Activated CD8-positive, alpha-beta memory T cell treated with anti-CD3 and anti-CD28 coated beads, Interleukin-2, amount 50 U/mL, for 1 hour (primary cell): ENCODE measurements around the gene KRT14.
"Not testable (repeated sequence)": the region's sequence is repeated elsewhere in the genome, so short reads cannot be mapped to it uniquely, and the experiment has no call there.

Experiments
- DNase-seq: peaks from one replicate; pipeline ENCODE4 v3.0.0-alpha.2; 2020; ENCODE audit errors: extremely low read depth

KRT14 gene

DNA sequence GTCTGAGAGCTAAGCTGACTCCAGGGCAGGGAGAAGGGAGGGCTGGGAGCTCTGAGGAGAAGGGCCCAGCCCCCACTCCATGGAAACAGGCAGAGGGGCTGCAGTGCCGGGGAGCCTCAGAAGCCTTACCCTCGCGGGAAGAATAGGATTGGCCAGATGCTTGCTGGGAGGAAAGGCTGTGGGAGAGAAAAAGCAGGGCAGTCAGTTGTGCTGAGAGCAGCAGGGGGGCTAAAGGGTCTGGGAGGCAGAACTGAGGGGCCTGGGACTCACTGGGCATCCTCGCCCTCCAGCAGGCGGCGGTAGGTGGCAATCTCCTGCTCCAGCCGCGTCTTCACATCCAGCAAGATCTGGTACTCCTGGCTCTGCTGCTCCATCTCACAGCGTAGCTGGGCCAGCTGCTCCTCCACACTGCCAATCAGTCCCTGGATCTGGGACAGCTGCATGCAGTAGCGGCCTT, 23.4 kb upstream of the KRT14 start:
- DNase-seq, result not testable (repeated sequence)

DNA sequence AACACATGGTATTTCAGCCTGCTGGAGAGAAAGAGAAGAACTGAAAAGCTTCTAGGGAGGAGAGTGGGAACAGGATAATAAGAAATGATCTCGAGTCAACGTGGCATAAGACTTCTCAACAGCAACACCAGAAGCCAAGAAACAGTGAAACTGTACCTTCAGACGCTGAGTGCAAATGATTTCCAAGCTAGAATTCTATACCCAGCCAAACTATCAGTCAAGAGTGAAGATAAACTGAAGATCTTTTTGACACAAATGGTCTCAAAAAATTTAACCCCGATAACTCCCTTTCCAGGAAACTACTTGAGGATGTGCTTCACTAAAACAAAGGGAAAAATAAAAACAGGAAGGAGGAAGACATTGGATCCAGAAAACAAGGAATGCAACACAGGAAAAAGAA, 20.2 kb upstream of the KRT14 start:
- DNase-seq, result not testable (repeated sequence)

DNA sequence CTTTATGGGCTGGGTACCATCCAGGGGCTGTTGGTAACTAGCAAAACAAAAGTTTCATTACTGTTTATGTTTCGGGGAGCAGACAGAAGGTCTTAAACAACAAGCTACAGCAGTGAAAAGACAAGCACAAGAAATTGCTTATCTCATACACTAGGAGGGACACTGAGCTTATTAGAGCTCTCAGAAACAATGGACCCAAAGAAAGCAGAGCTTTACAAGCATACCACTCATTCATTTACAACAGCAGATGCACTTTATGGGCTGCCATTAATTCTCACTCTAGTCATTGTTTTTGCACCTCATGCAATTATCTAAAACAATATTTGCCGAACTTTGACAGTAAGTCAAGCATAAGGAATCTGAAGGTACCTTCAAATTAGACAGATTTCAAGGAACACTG, 15.8 kb upstream of the KRT14 start:
- DNase-seq, result no peak

- no peak for DNase-seq
Measured at GRCh38 chr17:41600318-41600717, 13.6 kb upstream of the KRT14 start.

- no peak for DNase-seq
Measured at GRCh38 chr17:41599680-41600079, 13.0 kb upstream of the KRT14 start.

GRCh38 chr17:41595585-41595984, 8.9 kb upstream of the KRT14 start:
- no peak for DNase-seq

DNA sequence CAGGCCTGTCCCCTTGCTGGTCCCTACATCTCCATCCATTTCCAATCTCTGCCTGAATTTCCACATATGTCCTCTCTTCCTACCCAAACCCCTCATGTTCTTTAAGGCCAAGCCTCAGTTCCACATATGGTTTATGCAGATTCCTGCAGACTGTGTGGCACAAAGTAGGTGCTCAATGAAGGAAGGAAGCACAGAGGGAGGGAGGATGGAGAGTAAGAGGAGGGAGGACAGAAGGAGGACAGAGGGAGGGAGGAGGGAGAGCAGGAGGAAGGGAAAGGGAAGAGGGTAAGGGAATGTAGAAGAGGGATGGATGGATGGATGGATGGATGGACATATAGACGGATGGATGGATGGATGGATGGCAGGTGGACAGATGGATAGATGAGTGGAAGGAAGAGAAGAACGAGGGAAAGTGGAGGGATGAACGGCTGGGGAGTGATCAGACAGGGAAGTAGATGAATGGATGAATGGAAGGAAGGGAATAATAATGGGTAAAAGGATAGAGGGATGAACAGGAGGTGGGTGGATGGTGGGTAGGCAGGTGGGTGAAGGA, 7.7 kb upstream of the KRT14 start:
- no peak for DNase-seq

DNA sequence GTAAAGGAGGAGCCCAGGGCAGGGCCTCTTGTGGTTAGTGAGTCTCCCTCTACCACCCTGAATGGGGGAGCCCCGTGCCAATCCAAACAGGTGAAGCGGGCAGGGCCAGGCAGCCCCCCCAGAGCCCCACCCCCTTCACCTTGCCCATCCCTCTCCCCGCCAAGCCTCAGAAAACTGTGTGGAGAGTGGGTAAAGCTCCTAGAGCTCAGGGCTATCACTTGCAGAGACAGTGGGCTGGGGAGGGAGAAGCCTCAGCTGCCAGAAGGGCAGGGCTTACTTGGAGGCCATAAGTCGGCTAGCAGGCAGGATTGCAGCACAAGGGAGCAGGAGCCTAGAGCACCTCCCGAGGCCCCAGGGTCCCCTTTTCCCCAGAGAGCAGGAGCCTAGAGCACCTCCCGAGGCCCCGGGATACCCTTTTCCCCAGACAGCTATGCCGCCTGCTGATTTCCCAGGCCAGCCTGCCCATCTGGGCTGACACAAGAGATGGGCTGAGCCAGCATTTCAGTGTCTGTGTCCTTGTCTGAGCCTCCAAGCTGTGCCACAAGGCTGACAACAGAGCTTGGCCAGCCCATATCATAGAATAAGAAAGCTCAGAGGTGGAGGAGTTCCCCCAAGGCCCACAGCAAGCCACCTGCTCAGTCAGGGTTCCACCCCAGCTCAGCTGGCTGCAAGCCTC, 6.7 kb upstream of the KRT14 start:
- DNase-seq, result no peak

GRCh38 chr17:41592601-41593305, 6.1 kb upstream of the KRT14 start:
- DNase-seq, result no peak

DNA sequence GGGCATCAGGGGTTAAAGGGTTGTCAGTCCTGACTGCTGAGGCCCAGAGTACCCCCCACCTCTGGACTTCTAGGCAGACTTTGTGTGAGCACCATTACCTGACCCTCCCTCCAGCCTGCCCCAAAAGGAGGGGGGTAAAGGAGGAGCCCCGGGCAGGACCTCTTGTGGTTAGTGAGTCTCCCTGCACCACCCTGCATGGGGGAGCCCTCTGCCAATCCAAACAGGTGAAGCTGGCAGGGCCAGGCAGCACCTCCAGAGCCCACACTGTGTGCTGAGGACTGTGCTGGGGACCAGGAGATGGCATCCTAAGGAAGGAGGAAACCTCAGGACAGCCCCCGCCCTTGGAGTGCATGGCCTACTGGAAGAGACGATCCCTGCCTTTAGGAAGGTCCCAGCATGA, 2.6 kb upstream of the KRT14 start:
- no peak for DNase-seq

GRCh38 chr17:41588126-41588810, 1.6 kb upstream of the KRT14 start:
- no peak for DNase-seq

- no peak for DNase-seq
Measured at GRCh38 chr17:41585301-41586056, 1.2 kb downstream of the KRT14 start.

GRCh38 chr17:41584331-41584927, 2.3 kb downstream of the KRT14 start:
- DNase-seq, result not testable (repeated sequence)

GRCh38 chr17:41583137-41584127, 3.3 kb downstream of the KRT14 start:
- no peak for DNase-seq

DNA sequence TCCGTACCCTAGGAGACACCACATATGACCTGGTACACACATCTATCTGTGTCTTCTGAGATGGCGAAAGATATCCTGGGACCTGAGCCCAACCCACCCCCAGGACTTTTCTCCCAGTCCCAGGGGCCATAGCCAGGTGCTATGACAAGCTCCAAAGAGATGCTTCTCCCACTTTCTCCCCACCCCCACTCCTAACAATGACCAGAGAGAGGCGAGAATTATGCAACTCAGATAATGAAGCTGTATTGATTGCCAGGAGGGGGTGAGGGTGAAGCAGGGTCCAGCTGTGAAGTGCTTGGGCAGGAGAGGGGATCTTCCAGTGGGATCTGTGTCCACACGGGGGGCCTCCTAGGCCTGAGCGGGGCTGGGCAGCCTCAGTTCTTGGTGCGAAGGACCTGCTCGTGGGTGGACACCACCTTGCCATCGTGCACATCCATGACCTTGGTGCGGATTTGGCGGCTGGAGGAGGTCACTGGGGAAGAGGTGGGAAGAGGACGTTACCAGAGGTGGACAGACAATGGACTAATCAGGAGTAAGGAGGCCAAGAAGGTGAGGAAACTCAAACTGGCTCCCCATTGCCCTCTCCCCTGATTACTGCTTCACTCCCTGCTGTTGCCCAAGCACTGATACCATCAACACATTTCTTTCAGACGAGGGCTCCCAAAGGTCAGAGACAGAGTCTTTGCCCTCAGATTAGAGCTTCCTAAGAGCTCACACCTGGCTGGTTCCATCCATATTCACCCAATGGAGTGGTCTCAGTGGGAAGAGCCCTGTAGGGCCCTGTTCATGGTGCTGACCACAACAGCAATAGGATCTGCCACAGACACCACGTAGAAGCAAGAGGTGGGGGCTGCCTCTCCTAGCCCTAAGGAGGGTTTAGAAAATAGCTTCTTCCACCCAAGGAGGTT, 4.4 kb downstream of the KRT14 start:
- DNase-seq, result not testable (repeated sequence)

GRCh38 chr17:41581366-41582060, 5.2 kb downstream of the KRT14 start:
- no peak for DNase-seq

DNA sequence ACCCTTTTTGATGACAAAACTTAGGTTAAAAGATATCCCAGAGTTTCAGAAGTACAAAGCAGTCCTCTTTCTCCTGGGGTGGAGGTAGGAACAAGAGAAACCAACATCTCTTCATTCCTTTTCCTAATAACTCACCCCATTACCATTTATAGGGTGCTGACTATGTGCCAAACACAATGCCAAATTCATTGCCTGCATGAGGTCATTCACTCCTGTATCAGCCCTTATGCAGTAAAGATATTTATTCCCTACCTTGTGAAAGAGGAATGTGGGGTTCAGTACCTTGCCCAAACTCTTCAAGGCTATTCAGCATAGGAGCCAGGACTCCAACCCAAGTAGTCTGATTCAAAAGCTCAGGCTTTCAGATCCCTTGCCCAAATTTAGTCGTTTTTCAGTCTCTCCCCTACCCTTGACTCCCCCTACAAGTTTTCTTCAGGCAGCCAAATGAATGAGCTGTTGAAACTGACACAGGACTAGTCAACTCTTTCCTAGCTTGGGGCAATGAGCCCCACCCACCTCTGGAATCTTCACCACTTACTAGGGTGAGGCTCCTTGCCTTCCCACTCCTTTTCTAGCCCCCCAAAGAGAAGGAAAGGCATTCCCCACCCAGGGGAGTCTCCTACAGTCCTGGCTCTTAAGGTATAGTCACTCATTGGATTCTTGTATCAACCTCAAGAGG, 5.9 kb downstream of the KRT14 start:
- DNase-seq, result no peak

- DNase-seq, result no peak
Measured at GRCh38 chr17:41580244-41580575, 6.5 kb downstream of the KRT14 start.
